A549 (cell line): Measurements from ENCODE around the gene TSPAN5. TPM values are rescaled to one million over a fixed set of nuclear protein-coding genes. Genes with fewer than 3 reads are reported as not detected.

ENCODE experiments used
- ATAC-seq, 2 experiments: fragments of 200-7000 bp in 1 of 2; fragments of >200 bp in 1 of 2; cut with Nextera tagmentation in 1 of 2; cut with Tn5 transposase in 1 of 2; 3 replicates each; pipeline versions ENCODE4 v1.8.0 to v1.9.1; 2018 to 2020; ENCODE audit warnings: mild to moderate bottlenecking in 1 of 2, moderate library complexity in 1 of 2
- CTCF ChIA-PET: fragments of 300-600 bp; sonication (Branson Sonifier 250); formaldehyde crosslinking; extraction: SDS; loops from one replicate; lab custom pipeline; 2021; ENCODE audit warnings: antibody characterized with exemption, inconsistent platforms; lab: Yijun Ruan, JAX
- POLR2A ChIA-PET: fragments of 350-600 bp; formaldehyde crosslinking; extraction: SDS; loops from one replicate; lab custom pipeline; 2021; ENCODE audit warnings: antibody characterized with exemption, inconsistent platforms; lab: Yijun Ruan, JAX
- DNase-seq, 2 experiments: peaks; one replicate each; pipeline versions ENCODE4 v3.0.0 to v3.0.0-alpha.2; 2011 to 2016; ENCODE audit warnings: low read depth in 1 of 2, low spot score in 1 of 2
- FAIRE-seq: peaks from 2 replicates; lab custom pipeline; 2011; peaks lifted over from hg19 to GRCh38; lab: Jason Lieb, UNC
- H3K27ac ChIP-seq, 2 experiments: fragments of >200 bp; sonication (Bioruptor Twin); formaldehyde crosslinking; 3 replicates each; pipeline ENCODE4 v1.5.1; 2016 to 2017
- H3K4me1 ChIP-seq: fragments of >200 bp; sonication (Bioruptor Twin); formaldehyde crosslinking; 3 replicates; pipeline ENCODE4 v1.6.1; 2016
- H3K4me2 ChIP-seq: fragments of >200 bp; sonication (Bioruptor Twin); formaldehyde crosslinking; 3 replicates; pipeline ENCODE4 v1.6.1; 2016
- H3K4me3 ChIP-seq: fragments of >200 bp; sonication (Bioruptor Twin); formaldehyde crosslinking; 3 replicates; pipeline ENCODE4 v1.5.1; 2016
- H3K9me3 ChIP-seq: fragments of >200 bp; sonication (Bioruptor Twin); formaldehyde crosslinking; 3 replicates; pipeline ENCODE4 v1.6.1; 2016
- BHLHE40 ChIP-seq: IDR thresholded peaks from 2 replicates; pipeline ENCODE4 v1.6.1; 2012; ENCODE audit warnings: low read depth, low read length, inconsistent platforms
- CEBPB ChIP-seq, 2 experiments: fragments of >200 bp in 1 of 2; sonication (Bioruptor Twin) in 1 of 2; formaldehyde crosslinking in 1 of 2; IDR thresholded peaks; 2 replicates each; pipeline ENCODE4 v1.6.1; 2012 to 2016
- CHD2 ChIP-seq: fragments of 150-350 bp; IDR thresholded peaks from 2 replicates; pipeline ENCODE4 v1.6.1; 2014; ENCODE audit warnings: low read length; ENCODE audit not compliant: partially characterized antibody
- CHD4 ChIP-seq: fragments of 200-600 bp; sonication (generic); IDR thresholded peaks from 2 replicates; pipeline ENCODE4 v1.6.1; 2016; ENCODE audit warnings: antibody characterized with exemption, mild to moderate bottlenecking, borderline replicate concordance
- E2F6 ChIP-seq: IDR thresholded peaks from 2 replicates; pipeline ENCODE4 v1.6.1; 2012; ENCODE audit warnings: low read depth, borderline replicate concordance
- EHF ChIP-seq: fragments of 250-450 bp; sonication (Bioruptor Pico); IDR thresholded peaks from 2 replicates; pipeline ENCODE4 v1.5.0; 2020; ENCODE audit warnings: mild to moderate bottlenecking
- FOSB ChIP-seq: fragments of 250-450 bp; sonication (Bioruptor Pico); IDR thresholded peaks from 2 replicates; pipeline ENCODE4 v1.5.0; 2020; ENCODE audit warnings: mild to moderate bottlenecking, moderate library complexity
- FOSL2 ChIP-seq, 2 experiments: fragments of 450-650 bp in 1 of 2; fragments of >200 bp in 1 of 2; sonication (Bioruptor Twin) in 1 of 2; formaldehyde crosslinking; IDR thresholded peaks; 2 replicates each; pipeline versions ENCODE4 v1.5.0 to v1.6.1; 2016 to 2020; ENCODE audit warnings: mild to moderate bottlenecking in 1 of 2, moderate library complexity in 1 of 2
- FOXS1 ChIP-seq: fragments of 250-450 bp; sonication (Bioruptor Pico); IDR thresholded peaks from 2 replicates; pipeline ENCODE4 v1.5.0; 2020; ENCODE audit warnings: mild to moderate bottlenecking, moderate library complexity
- HDAC2 ChIP-seq: fragments of 200-600 bp; sonication (generic); IDR thresholded peaks from 2 replicates; pipeline ENCODE4 v1.6.1; 2016
- HES2 ChIP-seq: fragments of >200 bp; sonication (Bioruptor Twin); formaldehyde crosslinking; IDR thresholded peaks from 2 replicates; pipeline ENCODE4 v1.6.1; 2016
- JUNB ChIP-seq: fragments of >200 bp; sonication (Bioruptor Twin); formaldehyde crosslinking; IDR thresholded peaks from 2 replicates; pipeline ENCODE4 v1.6.1; 2016
- KDM1A ChIP-seq: fragments of 200-600 bp; sonication (generic); IDR thresholded peaks from 2 replicates; pipeline ENCODE4 v1.6.1; 2016; ENCODE audit warnings: low read depth, mild to moderate bottlenecking
- KDM5A ChIP-seq: fragments of 200-600 bp; sonication (generic); IDR thresholded peaks from 2 replicates; pipeline ENCODE4 v1.6.1; 2016; ENCODE audit warnings: antibody characterized with exemption, mild to moderate bottlenecking
- MAZ ChIP-seq: fragments of 150-350 bp; IDR thresholded peaks from 2 replicates; pipeline ENCODE4 v1.6.1; 2014; ENCODE audit warnings: antibody characterized with exemption, low read depth, low read length, borderline replicate concordance
- NFE2L2 ChIP-seq: fragments of 150-350 bp; conservative IDR thresholded peaks from 2 replicates; pipeline ENCODE4 v1.6.1; 2014; ENCODE audit warnings: low read length
- NR3C1 ChIP-seq: fragments of >200 bp; sonication (Bioruptor Twin); formaldehyde crosslinking; IDR thresholded peaks from 3 replicates; pipeline ENCODE4 v1.6.1; 2017
- PBX3 ChIP-seq: IDR thresholded peaks from 2 replicates; pipeline ENCODE4 v1.6.1; 2012
- POLR2A ChIP-seq: IDR thresholded peaks from 2 replicates; pipeline ENCODE4 v1.6.1; 2012; ENCODE audit warnings: mild to moderate bottlenecking, low read length
- RFX5 ChIP-seq: fragments of 450-650 bp; IDR thresholded peaks from 2 replicates; pipeline ENCODE4 v1.7.1; 2014; ENCODE audit warnings: antibody characterized with exemption, mild to moderate bottlenecking, moderate library complexity
- RNF2 ChIP-seq: fragments of 200-600 bp; sonication (generic); IDR thresholded peaks from 2 replicates; pipeline ENCODE4 v1.6.1; 2016; ENCODE audit warnings: low read depth, mild to moderate bottlenecking, antibody characterized with exemption, moderate library complexity, borderline replicate concordance
- SMC3 ChIP-seq: fragments of >200 bp; sonication (Bioruptor Twin); formaldehyde crosslinking; IDR thresholded peaks from 3 replicates; pipeline ENCODE4 v1.6.1; 2018; ENCODE audit warnings: inconsistent platforms
- SREBF2 ChIP-seq: fragments of 450-650 bp; IDR thresholded peaks from 2 replicates; pipeline ENCODE4 v1.6.1; 2014; ENCODE audit warnings: mild to moderate bottlenecking, moderate library complexity
- ZNF302 ChIP-seq: fragments of 250-450 bp; sonication (Bioruptor Pico); IDR thresholded peaks from 2 replicates; pipeline ENCODE4 v1.9.0; 2021; ENCODE audit warnings: inconsistent platforms, mild to moderate bottlenecking, moderate library complexity
- WGBS: methylation state at CpG from one replicate; pipeline ENCODE4 v1.1.6; 2017; ENCODE audit errors: missing lambda C conversion rate; 5-methylcytosine and 5-hydroxymethylcytosine counted together
- polyA plus RNA-seq, 4 experiments: library from polyadenylated mRNA; depleted of rRNA in 3 of 4; stranded (reverse); fragments of >200 nt; fragmentation: RNase III in 1 of 4; extraction: RNeasy Plus Mini Kit Qiagen cat#74134 plus additional on column Dnase treatment in 1 of 4; gene quantifications; 2 replicates in 3 of 4; 3 replicates in 1 of 4; pipeline ENCODE4 v1.2.3, GENCODE V29; 2011 to 2017

TSPAN5 gene
- polyA plus RNA-seq, 2 of the 4 experiments (the other 2 are of a cell fraction) = 9.5 to 12.4 TPM

- H3K4me3 ChIP-seq = no peak overlapping the region
- DNase-seq = no peak
- FAIRE-seq = no peak
- H3K4me1 ChIP-seq = no peaks in the 10 kb centered on the region
- no peak for ATAC-seq
- ChIA-PET POLR2A (no interaction called here), CTCF (interaction anchor here (0.6 to 0.7 kb wide), 2 partner anchors 11 to 440 kb away, joined by 3 read pairs; no protein-coding TSS in a partner anchor)
- TF ChIP-seq JUNB (no peak), BHLHE40 (no peak), ZNF302 (CRISPR knock-in tag) (no peak), RNF2 (no peak), POLR2A (no peak), CHD4 (no peak), FOSB (no peak), KDM5A (no peak), HES2 (no peak), PBX3 (no peak), EHF (CRISPR knock-in tag) (no peak), E2F6 (no peak), CEBPB (IDR thresholded peaks at IDR 0.05) (no peak), FOXS1 (no peak)
- WGBS = 81% methylated on average over 4 of the region's 4 CpGs
- H3K4me2 ChIP-seq = no peak overlapping the region
- H3K27ac ChIP-seq = no peak overlapping the region
- no peaks in the 10 kb centered on the region for H3K9me3 ChIP-seq
Observed at GRCh38 chr4:98614662-98615061, 43.7 kb downstream of the TSPAN5 start.

GRCh38 chr4:98614094-98614493 lies 44.3 kb downstream of the TSPAN5 start:
- H3K4me2 ChIP-seq = no peak overlapping the region
- no peaks in the 10 kb centered on the region for H3K9me3 ChIP-seq
- ChIA-PET POLR2A (no interaction called here), CTCF (interaction anchor here (0.7 kb wide), 1 partner anchor 11 kb away, joined by 3 read pairs; no protein-coding TSS in a partner anchor)
- TF ChIP-seq CHD4 = no peak
- no peak for TF ChIP-seq JUNB
- TF ChIP-seq NFE2L2 = no peak
- no peak for TF ChIP-seq HDAC2
- TF ChIP-seq SMC3 = no peak
- TF ChIP-seq MAZ = no peak
- no peak for TF ChIP-seq ZNF302 (CRISPR knock-in tag)
- TF ChIP-seq KDM1A = no peak
- TF ChIP-seq NR3C1 = no peak
- TF ChIP-seq SREBF2 = no peak
- TF ChIP-seq PBX3 = no peak
- no peak for TF ChIP-seq RFX5
- TF ChIP-seq FOSL2 (IDR thresholded peaks at IDR 0.05) = no peak
- no peak for TF ChIP-seq FOSL2 (CRISPR knock-in tag; IDR thresholded peaks at IDR 0.05)
- TF ChIP-seq CHD2 = no peak
- no peak overlapping the region for H3K27ac ChIP-seq
- DNase-seq (no peak), FAIRE-seq (no peak), ATAC-seq (no peak)
- WGBS = 93% methylated on average over 3 of the region's 3 CpGs
- no peak overlapping the region for H3K4me3 ChIP-seq
- H3K4me1 ChIP-seq = no peaks in the 10 kb centered on the region
